ENCODE measurements around the gene WASHC2A.
"Not testable (repeated sequence)": the region's sequence is repeated elsewhere in the genome, so short reads cannot be mapped to it uniquely, and the experiment has no call there.

WASHC2A gene

DNA sequence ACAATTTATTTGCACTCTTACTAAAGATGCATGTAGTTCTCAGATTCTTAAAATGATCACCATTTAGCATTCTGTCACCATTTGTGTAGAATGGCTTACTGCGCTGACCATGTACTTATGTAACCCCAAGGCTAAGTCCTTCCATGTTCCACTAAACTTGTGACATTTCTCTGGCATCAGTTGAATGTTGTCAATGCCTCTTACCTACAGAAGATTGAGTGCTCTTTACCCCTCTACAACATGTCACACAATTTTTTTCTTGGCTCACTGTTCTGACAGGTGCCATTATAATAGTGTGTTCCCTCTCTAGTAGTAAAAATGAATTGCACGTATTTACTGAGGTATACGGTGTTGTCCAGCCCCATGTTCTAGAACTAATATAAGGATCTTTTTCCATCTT, 100.1 kb downstream of the WASHC2A start:
- H2AFZ ChIP-seq (ENCODE audit: low read length); H3K36me3 ChIP-seq (replicated peaks; ENCODE audit: insufficient read depth, low read length); H3K4me2 ChIP-seq (ENCODE audit: low read depth, low read length); H3K27ac ChIP-seq (ENCODE audit: low read length); H3K9me3 ChIP-seq (replicated peaks; ENCODE audit: insufficient read depth, low read length); H3K4me3 ChIP-seq (ENCODE audit: low read length); H4K20me1 ChIP-seq (ENCODE audit: insufficient read depth, low read length); H3K79me2 ChIP-seq (ENCODE audit: low read length); H3K4me1 ChIP-seq (ENCODE audit: low read length); H3K27me3 ChIP-seq (replicated peaks; ENCODE audit: insufficient read depth, low read length); H3F3A ChIP-seq (ENCODE audit: insufficient read depth, low read length); DNase-seq; H3K9me2 ChIP-seq (replicated peaks; ENCODE audit: insufficient read depth, low read length); H3K9ac ChIP-seq (ENCODE audit: low read length): not testable (repeated sequence)

DNA sequence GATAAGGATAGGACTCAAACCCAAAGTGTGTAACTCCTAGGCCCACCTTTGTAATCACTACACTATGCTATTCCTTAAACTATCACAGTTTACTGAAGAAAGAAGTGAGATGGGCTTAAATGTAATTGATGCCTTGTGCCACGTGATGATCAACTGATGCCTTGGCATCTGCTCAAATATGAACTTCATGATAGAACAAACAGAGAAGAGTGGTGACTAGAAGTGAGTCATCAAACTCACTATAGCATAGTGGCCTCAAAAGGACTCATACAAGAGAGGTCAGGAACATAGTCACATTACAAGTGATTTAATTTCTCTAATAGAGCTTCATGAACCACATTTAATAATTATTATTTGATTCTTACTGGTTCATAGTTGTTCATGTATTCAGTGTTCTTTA, 101.8 kb downstream of the WASHC2A start:
- H4K20me1 ChIP-seq (ENCODE audit: insufficient read depth, low read length); H3K27me3 ChIP-seq (replicated peaks; ENCODE audit: insufficient read depth, low read length); H3F3A ChIP-seq (ENCODE audit: insufficient read depth, low read length); H3K27ac ChIP-seq (ENCODE audit: low read length); H3K9me3 ChIP-seq (replicated peaks; ENCODE audit: insufficient read depth, low read length); H3K36me3 ChIP-seq (replicated peaks; ENCODE audit: insufficient read depth, low read length); H2AFZ ChIP-seq (ENCODE audit: low read length); H3K79me2 ChIP-seq (ENCODE audit: low read length); H3K4me1 ChIP-seq (ENCODE audit: low read length); H3K4me3 ChIP-seq (ENCODE audit: low read length); H3K9me2 ChIP-seq (replicated peaks; ENCODE audit: insufficient read depth, low read length); H3K9ac ChIP-seq (ENCODE audit: low read length); H3K4me2 ChIP-seq (ENCODE audit: low read depth, low read length); DNase-seq: not testable (repeated sequence)

DNA sequence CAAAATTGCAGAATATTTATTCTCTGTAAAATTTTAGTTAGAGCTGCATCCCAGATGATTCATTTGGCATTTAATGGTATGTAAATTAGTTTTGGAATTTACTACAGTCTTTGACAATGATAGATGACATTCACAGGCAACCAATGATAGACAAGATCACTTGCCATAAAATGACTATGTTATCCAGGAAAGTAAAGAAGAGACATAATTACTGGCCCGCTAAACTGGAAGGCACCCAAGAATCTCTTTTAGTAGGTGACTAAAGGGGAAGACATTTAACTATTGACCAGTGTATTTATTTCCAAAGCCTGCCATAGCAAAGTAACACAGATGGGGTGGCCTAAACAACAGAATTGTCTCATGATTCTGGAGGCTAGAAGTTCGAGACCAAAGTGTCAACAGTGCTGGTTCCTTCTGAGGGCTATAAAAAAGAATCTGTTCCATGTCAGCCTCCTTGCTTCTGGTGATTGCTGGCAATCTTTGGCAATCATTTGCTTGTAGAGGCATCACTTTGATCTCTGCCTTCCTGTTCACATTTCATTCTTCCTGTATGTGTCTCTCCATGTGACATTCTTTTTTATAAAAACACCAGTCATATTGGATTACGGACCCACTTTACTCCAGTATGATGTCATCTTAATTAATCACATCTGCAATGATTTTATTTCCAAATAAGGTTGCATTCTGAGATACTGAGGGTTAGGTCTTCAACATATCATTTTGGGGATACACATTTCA, 107.2 kb downstream of the WASHC2A start:
- not testable (repeated sequence) for H3F3A ChIP-seq (ENCODE audit: insufficient read depth, low read length); H3K79me2 ChIP-seq (ENCODE audit: low read length); H3K9me3 ChIP-seq (replicated peaks; ENCODE audit: insufficient read depth, low read length); H3K4me2 ChIP-seq (ENCODE audit: low read depth, low read length); H3K9ac ChIP-seq (ENCODE audit: low read length); H3K36me3 ChIP-seq (replicated peaks; ENCODE audit: insufficient read depth, low read length); H3K27ac ChIP-seq (ENCODE audit: low read length); H3K4me3 ChIP-seq (ENCODE audit: low read length); DNase-seq; H3K9me2 ChIP-seq (replicated peaks; ENCODE audit: insufficient read depth, low read length); H3K27me3 ChIP-seq (replicated peaks; ENCODE audit: insufficient read depth, low read length); H3K4me1 ChIP-seq (ENCODE audit: low read length); H4K20me1 ChIP-seq (ENCODE audit: insufficient read depth, low read length); H2AFZ ChIP-seq (ENCODE audit: low read length)

Data from MM.1S (cell line).